HG02642 (cell line): ENCODE measurements around the gene THUMPD2.
"Not testable (repeated sequence)": the region's sequence is repeated elsewhere in the genome, so short reads cannot be mapped to it uniquely, and the experiment has no call there.

ENCODE experiments used
- ATAC-seq: cut with Tn5 transposase; IDR thresholded peaks from one replicate; pipeline ENCODE4 v1.9.1; 2021; ENCODE audit warnings: mild to moderate bottlenecking; ENCODE audit not compliant: unreplicated experiment, poor library complexity

Gene THUMPD2, protein sequence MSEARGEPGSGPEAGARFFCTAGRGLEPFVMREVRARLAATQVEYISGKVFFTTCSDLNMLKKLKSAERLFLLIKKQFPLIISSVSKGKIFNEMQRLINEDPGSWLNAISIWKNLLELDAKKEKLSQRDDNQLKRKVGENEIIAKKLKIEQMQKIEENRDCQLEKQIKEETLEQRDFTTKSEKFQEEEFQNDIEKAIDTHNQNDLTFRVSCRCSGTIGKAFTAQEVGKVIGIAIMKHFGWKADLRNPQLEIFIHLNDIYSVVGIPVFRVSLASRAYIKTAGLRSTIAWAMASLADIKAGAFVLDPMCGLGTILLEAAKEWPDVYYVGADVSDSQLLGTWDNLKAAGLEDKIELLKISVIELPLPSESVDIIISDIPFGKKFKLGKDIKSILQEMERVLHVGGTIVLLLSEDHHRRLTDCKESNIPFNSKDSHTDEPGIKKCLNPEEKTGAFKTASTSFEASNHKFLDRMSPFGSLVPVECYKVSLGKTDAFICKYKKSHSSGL

GRCh38 chr2:39778775-39779340 lies at the start of gene THUMPD2:
Gene THUMPD2 (minus strand): TSS chr2:39779258. CDS start chr2:39779239, 19 bp downstream.
- peak; percentile 85 for ATAC-seq

DNA sequence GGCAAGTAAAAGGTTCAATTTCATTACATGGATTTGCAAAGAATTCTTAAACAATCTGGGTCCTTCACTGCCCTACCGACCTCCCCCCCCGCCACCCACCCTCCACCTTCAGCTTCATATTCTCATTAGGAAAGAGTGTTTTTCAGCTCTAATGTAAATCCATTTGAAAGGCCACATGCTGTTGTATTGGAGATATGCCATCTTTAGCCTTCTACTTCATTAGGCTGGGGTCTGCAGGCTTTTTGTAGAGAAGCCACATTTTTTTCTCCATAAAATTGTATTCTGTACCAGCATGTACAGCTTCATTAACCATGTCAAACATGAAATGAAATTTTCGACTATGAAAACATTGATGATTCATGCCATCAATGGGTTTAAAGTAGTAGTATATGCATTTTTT lies 42.8 kb upstream of the THUMPD2 start:
- no peak for ATAC-seq

- ATAC-seq = no peak
Measured at GRCh38 chr2:39816845-39817244, 37.8 kb upstream of the THUMPD2 start.

- ATAC-seq = no peak
Measured at GRCh38 chr2:39816428-39816827, 37.4 kb upstream of the THUMPD2 start.

- no peak for ATAC-seq
Measured at GRCh38 chr2:39805936-39806608, 27.0 kb upstream of the THUMPD2 start.

GRCh38 chr2:39803839-39804238 lies 24.8 kb upstream of the THUMPD2 start:
- ATAC-seq = no peak

DNA sequence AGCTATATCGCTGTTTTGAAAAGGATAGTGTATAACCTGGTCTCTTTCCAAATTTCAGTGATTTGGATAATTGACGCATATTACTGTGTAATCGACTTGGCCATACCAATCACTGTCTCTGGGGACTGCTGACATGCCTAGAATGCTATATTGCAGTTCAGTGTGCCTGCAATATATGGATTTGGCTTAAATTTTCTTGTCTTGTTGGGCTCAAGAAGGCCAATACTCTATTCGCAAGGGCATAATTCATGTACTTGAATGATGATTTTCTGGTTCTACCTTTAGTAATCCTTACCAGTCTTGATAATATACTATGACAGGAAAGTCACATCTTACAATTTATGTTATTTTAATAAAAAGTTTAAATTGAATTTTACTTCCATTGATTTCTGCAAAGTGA lies 21.7 kb upstream of the THUMPD2 start:
- ATAC-seq = no peak

DNA sequence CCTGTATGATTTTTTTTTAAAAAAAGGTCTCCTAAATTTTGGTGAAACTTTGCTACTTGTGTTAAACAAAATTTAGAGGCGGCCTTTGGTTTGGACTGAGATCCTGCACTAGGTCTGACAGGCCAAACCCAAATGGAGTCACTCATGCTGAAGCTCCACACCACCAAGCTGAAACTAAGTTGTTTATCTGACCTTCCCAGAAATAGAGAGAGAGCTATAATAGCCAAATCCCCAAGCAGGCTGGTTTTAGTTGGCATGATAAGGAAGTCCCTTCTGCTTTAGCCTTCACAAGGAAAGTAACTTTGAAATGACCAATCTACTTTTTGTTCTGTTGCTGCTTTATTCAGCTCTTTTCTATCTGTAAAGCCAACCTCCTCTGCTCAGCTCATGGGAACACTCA lies 17.1 kb upstream of the THUMPD2 start:
- ATAC-seq = no peak

- ATAC-seq = not testable (repeated sequence)
Measured at GRCh38 chr2:39790216-39790818, 11.3 kb upstream of the THUMPD2 start.

DNA sequence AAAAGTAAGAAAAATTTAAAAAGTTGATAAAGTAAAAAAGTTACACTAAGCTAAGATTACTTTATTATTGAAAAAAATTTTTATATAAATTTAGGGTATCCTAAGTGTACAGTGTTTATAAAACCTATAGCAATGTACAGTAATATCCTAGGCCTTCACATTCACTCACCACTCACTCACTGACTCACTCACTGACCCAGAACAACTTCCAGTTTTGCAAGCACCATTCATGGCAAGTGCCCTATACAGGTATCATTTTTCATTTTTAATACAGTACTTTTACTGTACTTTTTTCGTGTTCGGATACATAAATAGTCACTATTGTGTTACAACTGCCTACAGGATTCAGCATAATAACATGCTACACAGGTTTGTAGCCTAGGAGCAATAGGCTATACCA lies 8.9 kb upstream of the THUMPD2 start:
- ATAC-seq = no peak

DNA sequence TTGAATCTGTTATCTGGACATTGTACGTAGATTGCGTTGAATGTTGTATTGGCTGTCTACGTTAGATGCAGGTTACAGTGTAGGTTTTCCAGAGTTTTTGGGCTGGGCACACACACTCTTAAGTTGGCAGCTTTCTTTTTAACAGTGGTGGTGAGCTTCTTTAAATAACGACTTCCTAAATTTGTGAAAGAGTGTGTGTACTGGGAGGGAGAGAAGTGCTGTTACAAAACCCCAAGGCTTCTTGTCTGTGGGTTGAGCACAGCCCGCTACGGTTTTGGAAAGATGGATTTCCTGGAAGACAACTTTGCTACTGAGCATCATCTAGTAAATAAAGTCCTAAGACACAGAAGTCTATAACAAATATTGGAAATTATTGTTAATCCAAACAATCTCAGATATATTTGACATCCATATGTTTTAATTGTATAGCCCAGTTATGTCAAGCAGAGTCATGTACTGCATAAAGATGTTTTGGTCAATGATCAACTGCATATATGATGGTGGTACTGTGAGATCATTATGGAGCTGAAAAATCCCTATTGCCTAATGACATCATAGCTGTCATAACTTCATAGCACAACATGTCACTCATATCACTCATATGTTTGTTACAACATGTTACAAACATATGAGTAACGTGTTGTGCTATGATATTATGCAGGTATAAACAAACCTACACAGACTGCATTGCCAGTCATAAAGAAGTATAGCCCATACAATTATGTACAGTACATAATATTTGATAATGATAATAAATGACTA lies 7.9 kb upstream of the THUMPD2 start:
- no peak for ATAC-seq

DNA sequence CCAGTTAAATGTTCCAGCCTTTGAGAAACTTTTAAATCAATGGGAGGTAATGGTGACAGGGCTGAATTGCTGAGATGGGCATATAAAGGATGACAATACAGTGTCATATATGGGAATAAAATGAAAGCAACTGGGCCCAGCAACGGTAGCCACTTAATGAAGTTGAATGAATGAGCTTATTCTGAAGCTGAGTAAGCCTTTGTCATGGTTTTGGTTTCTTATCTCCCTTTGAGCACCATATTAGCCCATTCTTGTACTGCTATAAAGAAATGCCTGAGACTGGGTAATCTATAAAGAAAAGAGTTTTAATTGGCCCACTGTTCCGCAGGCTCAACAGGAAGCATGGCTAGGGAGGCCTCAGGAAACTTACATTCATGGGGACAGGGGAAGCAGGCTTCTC lies 3.5 kb upstream of the THUMPD2 start:
- ATAC-seq = no peak

DNA sequence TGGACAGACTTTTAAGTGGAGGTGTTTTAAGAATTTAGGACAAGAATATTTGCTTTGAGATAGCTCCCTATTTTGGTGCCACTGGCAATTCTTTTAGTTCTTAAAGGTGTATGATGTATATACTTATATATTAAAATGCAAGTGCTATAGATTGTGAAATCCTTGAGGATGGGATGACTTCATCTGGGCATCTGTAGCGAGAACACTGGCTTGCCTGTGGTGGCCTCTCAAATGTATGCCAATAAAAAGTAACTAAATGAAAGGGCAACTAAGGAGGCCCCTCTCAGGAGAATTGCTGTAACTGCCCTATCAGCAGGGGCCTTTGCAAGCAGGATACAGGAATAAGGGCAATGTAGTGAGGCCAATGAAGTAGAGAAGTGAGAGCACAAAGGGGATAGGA lies 2.6 kb upstream of the THUMPD2 start:
- no peak for ATAC-seq

- no peak for ATAC-seq
Measured at GRCh38 chr2:39780825-39781600, 2.0 kb upstream of the THUMPD2 start.

DNA sequence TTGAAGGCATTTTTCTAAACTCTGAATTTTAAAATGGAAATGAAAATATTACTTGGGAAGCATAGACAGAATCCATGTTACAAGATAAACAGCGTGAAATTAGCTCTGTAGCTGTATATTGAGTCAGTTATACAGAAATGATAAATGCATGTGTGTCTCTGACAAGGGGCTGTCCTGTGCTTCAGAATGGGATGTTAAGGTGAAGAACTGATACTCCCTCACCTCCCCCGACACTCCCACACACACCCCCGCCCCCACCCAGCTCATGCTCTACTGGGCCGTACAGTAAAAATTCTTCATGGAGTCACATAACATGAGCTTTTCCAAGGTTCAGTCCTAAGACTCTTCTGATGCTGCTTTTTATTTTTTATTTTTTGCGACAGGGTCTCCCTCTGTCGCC lies 869 bp upstream of the THUMPD2 start:
- ATAC-seq = no peak

DNA sequence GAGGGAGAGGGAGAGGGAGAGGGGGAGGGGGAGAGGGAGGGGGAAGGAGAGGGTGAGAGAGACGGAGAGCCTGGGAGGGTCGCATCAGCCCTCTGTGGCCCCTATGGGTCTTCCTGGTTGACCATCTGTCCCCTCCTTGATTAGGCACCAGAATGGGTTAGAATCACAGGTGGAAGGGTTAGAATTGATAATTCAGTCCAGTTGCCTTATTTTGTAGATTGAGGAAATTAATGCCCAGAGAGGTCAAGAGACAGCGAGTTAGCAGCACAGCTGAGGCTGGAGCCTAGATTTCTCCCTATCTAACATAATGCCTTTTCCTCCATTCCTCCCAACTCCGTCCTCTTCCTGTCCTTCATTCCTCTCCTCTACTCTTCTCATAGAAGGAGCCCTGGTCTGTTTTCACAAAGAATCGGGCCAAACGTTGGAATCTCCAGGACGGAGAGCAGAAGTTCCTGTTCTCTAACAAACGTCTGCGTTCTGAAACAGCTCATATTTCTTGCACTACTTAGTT lies 338 bp upstream of the THUMPD2 start:
- no peak for ATAC-seq

DNA sequence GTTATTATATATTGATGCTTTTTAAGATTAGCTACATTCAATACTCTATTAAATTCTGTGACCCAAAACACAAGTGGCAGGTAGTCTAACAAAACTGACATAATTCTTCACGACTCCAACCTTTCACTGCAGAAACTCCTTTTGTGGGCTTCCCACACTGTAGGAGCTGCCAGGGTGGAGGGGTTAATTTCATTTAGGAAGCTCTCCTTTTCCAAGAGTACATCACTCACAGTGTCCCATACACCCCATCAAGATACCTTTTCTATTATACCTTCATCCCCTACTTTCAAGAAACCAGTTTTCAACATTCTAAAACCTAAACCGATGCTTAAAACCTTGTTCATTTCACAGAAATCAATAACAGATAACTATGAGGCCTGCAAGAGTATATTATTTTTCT lies 825 bp downstream of the THUMPD2 start:
- no peak for ATAC-seq

GRCh38 chr2:39772812-39773152 lies 6.3 kb downstream of the THUMPD2 start:
- no peak for ATAC-seq

- no peak for ATAC-seq
Measured at GRCh38 chr2:39772086-39772811, 6.8 kb downstream of the THUMPD2 start.
